Peyer's patch (tissue), 4 donors: ENCODE measurements around the gene AOC3.

Source experiments
- POLR2A ChIP-seq, 2 donors: fragments of 450-650 bp; IDR thresholded peaks; one replicate each; pipeline ENCODE4 v1.5.1; 2017; ENCODE audit warnings: antibody characterized with exemption in 2 of 2, mild to moderate bottlenecking in 2 of 2, moderate library complexity in 2 of 2
- TF ChIP-seq, protein P1 (sequence below), 6 experiments: fragments of 450-650 bp in 4 of 6; fragments of 200-600 bp in 2 of 6; sonication (generic) in 1 of 6; IDR thresholded peaks; one replicate each; pipeline ENCODE4 v1.5.1; 2017 to 2019; ENCODE audit warnings: antibody characterized with exemption in 6 of 6, mild to moderate bottlenecking in 3 of 6, moderate library complexity in 1 of 6

DNA sequence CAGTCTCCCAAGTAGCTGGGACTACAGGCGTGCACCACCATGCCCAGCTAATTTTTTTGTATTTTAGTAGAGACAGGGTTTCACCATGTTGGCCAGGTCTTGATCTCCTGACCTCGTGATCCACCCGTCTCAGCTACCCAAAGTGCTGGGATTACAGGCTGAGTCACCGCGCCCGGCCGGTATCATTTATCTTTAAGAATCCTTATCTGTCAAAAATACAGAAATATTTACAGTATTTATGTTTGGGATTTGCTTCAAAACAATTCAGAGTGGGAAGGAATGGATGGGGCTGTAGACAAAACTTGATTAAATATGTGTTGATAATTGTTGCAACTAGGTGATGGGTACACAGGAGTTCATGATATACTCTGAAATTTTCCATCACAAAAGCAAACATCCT, 29.8 kb upstream of the AOC3 start:
- TF ChIP-seq, protein P1, sequence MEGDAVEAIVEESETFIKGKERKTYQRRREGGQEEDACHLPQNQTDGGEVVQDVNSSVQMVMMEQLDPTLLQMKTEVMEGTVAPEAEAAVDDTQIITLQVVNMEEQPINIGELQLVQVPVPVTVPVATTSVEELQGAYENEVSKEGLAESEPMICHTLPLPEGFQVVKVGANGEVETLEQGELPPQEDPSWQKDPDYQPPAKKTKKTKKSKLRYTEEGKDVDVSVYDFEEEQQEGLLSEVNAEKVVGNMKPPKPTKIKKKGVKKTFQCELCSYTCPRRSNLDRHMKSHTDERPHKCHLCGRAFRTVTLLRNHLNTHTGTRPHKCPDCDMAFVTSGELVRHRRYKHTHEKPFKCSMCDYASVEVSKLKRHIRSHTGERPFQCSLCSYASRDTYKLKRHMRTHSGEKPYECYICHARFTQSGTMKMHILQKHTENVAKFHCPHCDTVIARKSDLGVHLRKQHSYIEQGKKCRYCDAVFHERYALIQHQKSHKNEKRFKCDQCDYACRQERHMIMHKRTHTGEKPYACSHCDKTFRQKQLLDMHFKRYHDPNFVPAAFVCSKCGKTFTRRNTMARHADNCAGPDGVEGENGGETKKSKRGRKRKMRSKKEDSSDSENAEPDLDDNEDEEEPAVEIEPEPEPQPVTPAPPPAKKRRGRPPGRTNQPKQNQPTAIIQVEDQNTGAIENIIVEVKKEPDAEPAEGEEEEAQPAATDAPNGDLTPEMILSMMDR (IDR thresholded peaks at IDR 0.05) = no peak
- no peak for TF ChIP-seq POLR2A (IDR thresholded peaks at IDR 0.05)
